Pancreas (tissue), 10 donors: Measurements from ENCODE around the gene ASB10. TPM values are rescaled to one million over a fixed set of nuclear protein-coding genes. Genes with fewer than 3 reads are reported as not detected.

Source experiments
- ATAC-seq, 4 donors: fragments of 200-7000 bp; cut with Tn5 transposase; one replicate each; pipeline versions ENCODE4 v1.8.0 to v1.9.1; 2020; ENCODE audit warnings: mild to moderate bottlenecking in 4 of 4, moderate library complexity in 4 of 4
- DNase-seq, 6 donors: peaks; one replicate each; pipeline ENCODE4 v3.0.0-alpha.2; 2020
- FAIRE-seq: peaks from 2 replicates; lab custom pipeline; 2012; peaks lifted over from hg19 to GRCh38; lab: Jason Lieb, UNC
- H3K27ac ChIP-seq, 4 donors: fragments of 200-600 bp; sonication (generic); 1 replicate in 3 of 4; 2 replicates in 1 of 4; pipeline versions ENCODE4 v1.5.0 to v1.8.0; 2020
- H3K27me3 ChIP-seq, 4 donors: fragments of 200-600 bp; one replicate each; pipeline ENCODE4 v1.8.0; 2021
- H3K36me3 ChIP-seq, 3 donors: fragments of 200-600 bp; sonication (generic) in 1 of 3; one replicate each; pipeline versions ENCODE4 v1.5.0 to v1.8.0; 2020 to 2021
- H3K4me1 ChIP-seq, 3 donors: fragments of 200-600 bp; one replicate each; pipeline ENCODE4 v1.8.0; 2021
- H3K4me3 ChIP-seq, 4 donors: fragments of 200-600 bp; sonication (generic) in 2 of 4; one replicate each; pipeline versions ENCODE4 v1.5.0 to v1.8.0; 2020 to 2021
- H3K9me3 ChIP-seq, 4 donors: fragments of 200-600 bp; one replicate each; pipeline ENCODE4 v1.8.0; 2021
- WGBS, 2 donors: extraction: QIAGEN DNeasy Blood & Tissue Kit; methylation state at CpG; one replicate each; pipeline ENCODE4 v1.1.7; 2013; 5-methylcytosine and 5-hydroxymethylcytosine counted together
- intact Hi-C, 3 donors: fragments of 100-400 bp; cut with DNase I; formaldehyde crosslinking; loops; one replicate each; pipeline versions ENCODE4 v1.11.1 to v1.14.2; 2022
- polyA plus RNA-seq, 2 donors: library from polyadenylated mRNA; stranded (reverse); fragments of 200-250 nt; gene quantifications; one replicate each; pipeline ENCODE4 v1.2.3, GENCODE V29; 2013
- total RNA-seq, 6 donors: library from RNA; stranded (reverse); fragmentation: NEBNext Ultra II Directional in 4 of 6; extraction: Animal tissue kit (Norgen Biotek cat#: 25700) in 4 of 6; gene quantifications; one replicate each; pipeline versions ENCODE4 v1.2.1 to v1.2.4, GENCODE V29; 2021 to 2023
- TF ChIP-seq, protein P1 (sequence below), 4 donors: fragments of 200-600 bp; sonication (generic) in 3 of 4; IDR thresholded peaks; one replicate each; pipeline versions ENCODE4 v1.5.0 to v1.8.0; 2021; ENCODE audit warnings: antibody characterized with exemption in 4 of 4
- donor health status: healthy with polysubstance abuse.
- donor health status: DM: no; HTN: no; CAD: no; lungs with moderate emphysema.
- donor health status: DM: no; HTN: no; CAD: no.
- donor health status: control.
- donor health status: control.
- donor health status: Bipolar disorder and iron deficiency.
- donor health status: DM: yes; HTN: yes; CAD: no.
- donor health status: DM: no; HTN: no; CAD: no.
- donor health status: DM: no; HTN: no; CAD: no.
- donor health status: DM: yes; HTN: yes; CAD: no.

The ASB10 gene
- total and polyA plus RNA-seq, 8 donors = not detected

DNA sequence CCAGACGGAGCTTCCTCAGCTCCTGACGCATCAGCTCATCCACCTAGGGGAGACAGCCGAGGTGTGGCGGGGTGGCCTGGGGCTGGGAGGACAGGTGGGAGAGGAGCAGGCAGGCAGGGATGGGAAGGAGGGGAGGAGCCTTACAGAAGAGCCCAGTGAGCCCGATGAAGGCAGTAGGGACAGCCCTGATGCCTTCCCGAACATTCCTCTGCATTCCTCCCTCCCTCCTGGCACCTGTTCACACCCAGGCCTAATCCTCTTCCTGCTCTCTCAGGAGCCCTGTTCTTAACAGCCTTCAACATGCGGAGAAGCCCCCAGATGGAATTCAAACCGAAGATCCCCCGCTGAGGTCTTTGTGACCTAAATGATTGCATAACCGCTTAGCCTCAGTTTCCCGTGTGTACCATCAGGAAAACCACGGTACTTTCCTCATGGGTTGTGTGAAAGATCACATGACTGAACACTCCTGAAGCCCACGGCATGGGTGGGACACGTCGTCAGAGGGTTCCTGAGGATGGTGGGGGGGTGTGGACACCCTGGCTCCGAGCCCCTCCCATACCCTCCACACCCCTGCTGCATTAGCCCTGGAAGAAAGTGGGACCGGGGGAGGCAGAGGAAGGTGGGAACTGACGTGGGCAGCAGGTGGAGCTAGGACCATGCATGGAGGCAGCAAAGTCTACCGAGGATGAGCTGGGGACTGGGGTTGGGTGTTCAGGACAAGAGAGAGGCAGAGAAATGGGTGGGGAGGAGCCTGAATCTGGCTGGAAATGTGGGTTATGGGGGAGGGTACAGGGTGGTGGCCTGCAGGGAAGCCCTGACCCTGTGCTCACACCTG is 8.8 kb upstream of the ASB10 start:
- FAIRE-seq (no peak), ATAC-seq (no peak), DNase-seq (no peak)
- 36 to 39% methylated on average over 19 of the region's 19 CpGs for WGBS, 2 donors
- intact Hi-C loops = no loop called here
- H3K27me3 ChIP-seq = no peaks in the 10 kb centered on the region
- H3K36me3 ChIP-seq = no peaks in the 10 kb centered on the region
- no peak overlapping the region for H3K4me3 ChIP-seq
- H3K27ac ChIP-seq = no peak overlapping the region
- TF ChIP-seq, protein P1, sequence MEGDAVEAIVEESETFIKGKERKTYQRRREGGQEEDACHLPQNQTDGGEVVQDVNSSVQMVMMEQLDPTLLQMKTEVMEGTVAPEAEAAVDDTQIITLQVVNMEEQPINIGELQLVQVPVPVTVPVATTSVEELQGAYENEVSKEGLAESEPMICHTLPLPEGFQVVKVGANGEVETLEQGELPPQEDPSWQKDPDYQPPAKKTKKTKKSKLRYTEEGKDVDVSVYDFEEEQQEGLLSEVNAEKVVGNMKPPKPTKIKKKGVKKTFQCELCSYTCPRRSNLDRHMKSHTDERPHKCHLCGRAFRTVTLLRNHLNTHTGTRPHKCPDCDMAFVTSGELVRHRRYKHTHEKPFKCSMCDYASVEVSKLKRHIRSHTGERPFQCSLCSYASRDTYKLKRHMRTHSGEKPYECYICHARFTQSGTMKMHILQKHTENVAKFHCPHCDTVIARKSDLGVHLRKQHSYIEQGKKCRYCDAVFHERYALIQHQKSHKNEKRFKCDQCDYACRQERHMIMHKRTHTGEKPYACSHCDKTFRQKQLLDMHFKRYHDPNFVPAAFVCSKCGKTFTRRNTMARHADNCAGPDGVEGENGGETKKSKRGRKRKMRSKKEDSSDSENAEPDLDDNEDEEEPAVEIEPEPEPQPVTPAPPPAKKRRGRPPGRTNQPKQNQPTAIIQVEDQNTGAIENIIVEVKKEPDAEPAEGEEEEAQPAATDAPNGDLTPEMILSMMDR (IDR thresholded peaks at IDR 0.05) = no peak
- H3K9me3 ChIP-seq = no peaks in the 10 kb centered on the region
- H3K4me1 ChIP-seq = no peaks in the 10 kb centered on the region

DNA sequence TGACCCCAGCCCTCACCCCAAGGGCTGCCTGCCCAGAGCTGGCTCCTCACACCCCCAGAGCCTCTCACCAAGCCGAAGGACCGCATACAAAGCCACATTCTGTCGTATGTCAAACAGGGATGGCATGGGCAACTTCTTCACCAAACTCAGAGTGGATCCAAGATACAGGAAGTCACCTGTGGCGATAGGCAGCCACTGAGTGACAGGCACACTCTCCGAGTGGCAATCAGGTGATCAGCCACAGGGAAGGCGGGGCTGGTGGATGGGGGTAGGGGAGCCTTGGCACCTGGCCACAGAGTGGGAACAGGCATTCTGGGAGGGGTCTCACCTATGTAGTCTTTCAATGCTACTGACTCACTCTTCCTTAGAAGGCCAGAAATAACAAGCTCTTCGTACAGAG is 7.1 kb upstream of the ASB10 start:
- no peak overlapping the region for H3K4me3 ChIP-seq
- no peak overlapping the region for H3K27ac ChIP-seq
- intact Hi-C loops = no loop called here
- H3K4me1 ChIP-seq = no peaks in the 10 kb centered on the region
- no peak for DNase-seq
- H3K27me3 ChIP-seq = no peaks in the 10 kb centered on the region
- no peaks in the 10 kb centered on the region for H3K36me3 ChIP-seq
- no peak for FAIRE-seq
- WGBS, 2 donors = 60 to 66% methylated on average over 7 of the region's 7 CpGs
- TF ChIP-seq, protein P1 (IDR thresholded peaks at IDR 0.05) = no peak
- no peak for ATAC-seq
- H3K9me3 ChIP-seq = no peaks in the 10 kb centered on the region

DNA sequence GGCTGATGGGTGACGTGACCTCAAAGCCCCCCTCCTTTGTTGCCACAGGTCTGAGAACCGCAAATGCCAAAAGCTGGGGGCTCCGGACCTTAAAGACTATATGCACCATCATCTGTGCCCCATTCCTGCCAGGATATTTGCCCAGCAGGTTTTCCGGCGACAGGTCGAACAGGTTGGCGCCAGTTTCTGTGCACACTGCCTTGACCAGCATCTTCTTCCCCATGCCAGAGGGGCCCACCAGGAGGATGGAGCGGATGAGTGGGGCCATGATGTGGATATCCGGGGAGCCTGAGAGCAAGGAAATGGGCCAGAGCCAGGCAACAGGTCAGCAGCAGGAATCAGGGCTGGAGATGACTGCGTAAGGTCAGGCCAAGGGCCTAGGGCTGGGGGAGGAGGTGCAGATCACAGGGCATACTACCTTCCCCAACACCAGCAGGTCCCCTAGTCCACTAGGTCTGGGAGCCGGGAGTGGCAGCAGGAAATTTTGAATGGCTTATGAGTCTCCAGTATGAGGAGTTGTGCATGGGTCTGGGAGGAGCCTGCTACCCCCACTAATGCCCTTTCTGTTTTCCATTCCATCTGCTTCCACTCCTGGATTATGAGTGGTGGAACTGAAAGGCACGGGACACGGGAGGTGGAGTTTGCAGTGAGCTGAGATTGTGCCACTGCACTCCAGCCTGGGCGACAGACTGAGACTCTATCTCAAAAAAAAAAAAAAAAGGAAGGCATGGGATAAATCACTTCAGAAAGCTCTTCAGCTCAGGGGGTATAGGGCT is 6.3 kb upstream of the ASB10 start:
- TF ChIP-seq, protein P1 (IDR thresholded peaks at IDR 0.05) = no peak
- no peak overlapping the region for H3K27ac ChIP-seq
- ATAC-seq (no peak), FAIRE-seq (no peak), DNase-seq (no peak)
- no peak overlapping the region for H3K4me3 ChIP-seq
- WGBS, 2 donors = 81 to 94% methylated on average over 14 of the region's 14 CpGs
- no peaks in the 10 kb centered on the region for H3K4me1 ChIP-seq
- no peaks in the 10 kb centered on the region for H3K27me3 ChIP-seq
- intact Hi-C loops = no loop called here
- no peaks in the 10 kb centered on the region for H3K9me3 ChIP-seq
- H3K36me3 ChIP-seq = no peaks in the 10 kb centered on the region

DNA sequence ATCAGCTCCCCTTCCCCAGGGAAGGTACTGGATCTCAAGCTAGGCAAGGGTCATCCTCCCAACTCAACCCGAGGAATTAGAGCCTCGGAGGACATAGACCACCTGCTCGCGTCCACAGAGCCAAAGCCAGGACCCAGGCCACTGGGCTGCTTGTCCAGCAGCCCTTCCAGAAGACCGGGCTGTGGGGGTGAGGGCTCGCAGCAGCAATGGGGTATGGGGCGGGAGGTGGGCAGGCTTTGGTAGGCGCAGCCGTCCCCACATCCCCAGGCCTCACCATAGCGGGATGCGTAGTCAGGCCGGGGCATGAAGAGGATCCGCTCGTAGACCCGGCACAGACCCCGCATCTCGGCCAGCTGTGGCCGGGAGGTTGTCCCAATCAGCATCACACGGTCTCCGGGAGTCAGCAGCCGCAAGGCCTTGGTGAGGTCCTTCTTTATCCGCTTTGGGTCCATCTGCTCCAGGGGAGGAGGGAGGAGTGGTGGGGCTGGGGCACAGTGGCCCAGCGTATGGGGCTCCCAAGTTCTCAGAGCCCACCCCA is 5.0 kb upstream of the ASB10 start:
- Histone ChIP-seq H3K36me3 (no peaks in the 10 kb centered on the region), H3K27ac (no peak overlapping the region), H3K4me3 (no peak overlapping the region), H3K27me3 (no peaks in the 10 kb centered on the region), H3K9me3 (no peaks in the 10 kb centered on the region), H3K4me1 (no peaks in the 10 kb centered on the region)
- FAIRE-seq (no peak), DNase-seq (no peak), ATAC-seq (no peak)
- intact Hi-C loops = no loop called here
- TF ChIP-seq, protein P1 (IDR thresholded peaks at IDR 0.05) = no peak
- 87 to 94% methylated on average over 23 of the region's 23 CpGs for WGBS, 2 donors
